GM12878 (cell line): ENCODE data around the gene NOD2. TPM values are rescaled to one million over a fixed set of nuclear protein-coding genes. Genes with fewer than 3 reads are reported as not detected.

Experiments used
- ATAC-seq: fragments of 200-7000 bp; cut with Tn5 transposase; 3 replicates; pipeline ENCODE4 v1.9.1; 2020; ENCODE audit warnings: mild to moderate bottlenecking, moderate library complexity
- BruUV-seq: library from RNA; stranded (reverse); fragments of 400-500 nt; replicated peaks from 2 replicates; lab custom pipeline; 2021; lab: Mats Ljungman, UMichigan
- CTCF ChIA-PET: fragments of 300-600 bp; sonication (Branson Sonifier 250); formaldehyde crosslinking; extraction: SDS; loops from one replicate; lab custom pipeline; 2021; ENCODE audit warnings: inconsistent platforms; lab: Yijun Ruan, JAX
- POLR2A ChIA-PET: fragments of 350-600 bp; formaldehyde crosslinking; extraction: SDS; loops from one replicate; lab custom pipeline; 2021; ENCODE audit warnings: inconsistent platforms; lab: Charles Lee
- RAD21 ChIA-PET: fragments of 300-600 bp; sonication (Branson Sonifier 250); formaldehyde crosslinking; loops from one replicate; lab custom pipeline; 2023; ENCODE audit warnings: antibody characterized with exemption; ENCODE audit not compliant: unreplicated experiment; lab: Charles Lee
- SMC1A ChIA-PET: fragments of 300-600 bp; sonication (Branson Sonifier 250); formaldehyde crosslinking; loops from one replicate; lab custom pipeline; 2023; ENCODE audit not compliant: unreplicated experiment, uncharacterized antibody; lab: Charles Lee
- DNase-seq: peaks from one replicate; pipeline ENCODE4 v3.0.0-alpha.2; 2011; ENCODE audit warnings: low read depth, low spot score
- FAIRE-seq: peaks from 3 replicates; lab custom pipeline; 2011; peaks lifted over from hg19 to GRCh38; lab: Jason Lieb, UNC
- H2AFZ ChIP-seq: 2 replicates; pipeline ENCODE4 v1.6.0; 2011; ENCODE audit warnings: low read depth, low read length, control low read depth; ENCODE audit not compliant: control insufficient read depth
- H3K27ac ChIP-seq: 2 replicates; pipeline ENCODE4 v1.5.1; 2011; ENCODE audit warnings: control low read depth; ENCODE audit not compliant: control insufficient read depth, insufficient read depth
- H3K27me3 ChIP-seq, 2 experiments: replicated peaks in 1 of 2; 2 replicates each; pipeline versions ENCODE4 v1.6.0 to v1.6.1; 2011; ENCODE audit warnings: low read length in 1 of 2; ENCODE audit not compliant: control insufficient read depth in 2 of 2, insufficient read depth in 2 of 2
- H3K36me3 ChIP-seq, 2 experiments: 2 replicates each; pipeline ENCODE4 v1.5.1; 2011; ENCODE audit warnings: low read length in 1 of 2; ENCODE audit not compliant: control insufficient read depth in 2 of 2, insufficient read depth in 2 of 2
- H3K4me1 ChIP-seq: 2 replicates; pipeline ENCODE4 v1.6.1; 2011; ENCODE audit warnings: mild to moderate bottlenecking, low read length, moderate library complexity, mixed read lengths; ENCODE audit not compliant: control insufficient read depth, insufficient read depth
- H3K4me2 ChIP-seq: 2 replicates; pipeline ENCODE4 v1.6.0; 2011; ENCODE audit warnings: control low read depth; ENCODE audit not compliant: control insufficient read depth, insufficient read depth
- H3K4me3 ChIP-seq: fragments of 200-600 bp; sonication (generic); 2 replicates; pipeline ENCODE4 v1.5.1; 2016
- H3K79me2 ChIP-seq: 2 replicates; pipeline ENCODE4 v1.6.0; 2011; ENCODE audit warnings: low read length; ENCODE audit not compliant: control insufficient read depth, insufficient read depth
- H3K9ac ChIP-seq: 2 replicates; pipeline ENCODE4 v1.8.0; 2011; ENCODE audit warnings: low read length, control low read depth, mixed read lengths; ENCODE audit not compliant: control insufficient read depth, insufficient read depth
- H3K9me3 ChIP-seq: replicated peaks from 3 replicates; pipeline ENCODE4 v1.5.1; 2011; ENCODE audit warnings: mild to moderate bottlenecking, low read length; ENCODE audit not compliant: control insufficient read depth, insufficient read depth
- H4K20me1 ChIP-seq: 2 replicates; pipeline ENCODE4 v1.6.0; 2011; ENCODE audit not compliant: control insufficient read depth, insufficient read depth
- ASH2L ChIP-seq: fragments of 300-600, 200-600 bp; sonication (generic); IDR thresholded peaks from 2 replicates; pipeline ENCODE4 v1.6.1; 2017; ENCODE audit warnings: low read depth, mild to moderate bottlenecking, borderline replicate concordance
- EZH2 ChIP-seq: IDR thresholded peaks from 2 replicates; pipeline ENCODE4 v1.6.1; 2012; ENCODE audit warnings: low read depth, mild to moderate bottlenecking, control low read depth, inconsistent platforms, low read length, borderline replicate concordance; ENCODE audit not compliant: control insufficient read depth
- IRF4 ChIP-seq: IDR thresholded peaks from 2 replicates; pipeline ENCODE4 v1.6.1; 2011; ENCODE audit warnings: low read depth, low read length
- MXI1 ChIP-seq: fragments of 150-350 bp; IDR thresholded peaks from 2 replicates; pipeline ENCODE4 v1.6.1; 2011; ENCODE audit warnings: low read depth, mild to moderate bottlenecking, inconsistent platforms, low read length, improper control_type of control experiment
- NBN ChIP-seq: fragments of 450-650 bp; IDR thresholded peaks from 2 replicates; pipeline ENCODE4 v1.6.1; 2016
- PKNOX1 ChIP-seq: fragments of 450-650 bp; IDR thresholded peaks from 2 replicates; pipeline ENCODE4 v1.6.1; 2016; ENCODE audit warnings: mild to moderate bottlenecking
- RAD21 ChIP-seq: IDR thresholded peaks from 2 replicates; pipeline ENCODE4 v1.6.1; 2011; ENCODE audit warnings: mild to moderate bottlenecking, low read depth, low read length, moderate library complexity; ENCODE audit not compliant: insufficient read depth
- SIX5 ChIP-seq: IDR thresholded peaks from 2 replicates; pipeline ENCODE4 v1.6.1; 2011; ENCODE audit warnings: mild to moderate bottlenecking, low read depth, low read length, moderate library complexity; ENCODE audit not compliant: severe bottlenecking
- SMAD1 ChIP-seq: fragments of 450-650 bp; IDR thresholded peaks from 2 replicates; pipeline ENCODE4 v1.6.1; 2018; ENCODE audit warnings: mild to moderate bottlenecking, low read depth; ENCODE audit not compliant: partially characterized antibody
- SMARCA5 ChIP-seq: fragments of 450-650 bp; IDR thresholded peaks from 2 replicates; pipeline ENCODE4 v1.6.1; 2017; ENCODE audit warnings: mild to moderate bottlenecking
- SUPT20H ChIP-seq: IDR thresholded peaks from 2 replicates; pipeline ENCODE4 v1.6.1; 2011; ENCODE audit warnings: low read depth, mild to moderate bottlenecking, low read length, moderate library complexity, borderline replicate concordance; ENCODE audit not compliant: control insufficient read depth
- TBL1XR1 ChIP-seq: IDR thresholded peaks from 2 replicates; pipeline ENCODE4 v1.6.1; 2012; ENCODE audit warnings: low read depth, low read length, improper control_type of control experiment
- YBX1 ChIP-seq: fragments of 450-650 bp; IDR thresholded peaks from 2 replicates; pipeline ENCODE4 v1.6.1; 2016; ENCODE audit warnings: antibody characterized with exemption
- ZBED1 ChIP-seq: IDR thresholded peaks from 2 replicates; pipeline ENCODE4 v1.6.1; 2016; ENCODE audit warnings: borderline replicate concordance
- ZNF274 ChIP-seq: IDR thresholded peaks from one replicate; pipeline ENCODE4 v1.8.0; 2011; ENCODE audit not compliant: insufficient read length, insufficient read depth
- WGBS: methylation state at CpG from one replicate; pipeline ENCODE4 v1.1.6; 2016; ENCODE audit warnings: low lambda C conversion rate; ENCODE audit not compliant: insufficient replicate concordance, insufficient coverage; ENCODE audit errors: missing lambda C conversion rate; 5-methylcytosine and 5-hydroxymethylcytosine counted together
- in situ Hi-C: fragments of 300-500 bp; cut with MboI; formaldehyde crosslinking; loops from 9 replicates; pipeline ENCODE4 v1.14.3; 2018; ENCODE audit warnings: mixed read lengths
- intact Hi-C: fragments of 100-400 bp; cut with micrococcal nuclease; formaldehyde crosslinking; loops from one replicate; pipeline ENCODE4 v1.14.2; 2022; ENCODE audit not compliant: unreplicated experiment
- polyA plus RNA-seq, 11 experiments: library from polyadenylated mRNA; depleted of rRNA in 4 of 11; unstranded in 6 of 11; stranded (reverse) in 5 of 11; fragments of >200 nt; fragmentation: Nextera tagmentation in 4 of 11; fragmentation: Illumina TruSeq in 1 of 11; extraction: Ambion mirVana in 4 of 11; extraction: Trizol in 1 of 11; gene quantifications; 1 replicate in 1 of 11; 2 replicates in 10 of 11; pipeline versions ENCODE4 v1.2.1 to v1.2.3, GENCODE V29; 2011 to 2016; ENCODE audit warnings: inconsistent platforms in 2 of 11, missing spikeins in 2 of 11, low read depth in 1 of 11
- total RNA-seq, 4 experiments: library from RNA; depleted of rRNA in 3 of 4; stranded (reverse); fragments of >200 nt in 3 of 4; fragmentation: Illumina TruSeq in 1 of 4; extraction: Trizol in 1 of 4; gene quantifications; 2 replicates each; pipeline versions ENCODE4 v1.2.1 to v1.2.3, GENCODE V29; 2013 to 2021
- TF ChIP-seq, protein P1 (sequence below): fragments of 450-650 bp; formaldehyde crosslinking; IDR thresholded peaks from 2 replicates; pipeline ENCODE4 v1.5.0; 2022; ENCODE audit warnings: mild to moderate bottlenecking, missing genetic modification characterization

NOD2 gene
- total and polyA plus RNA-seq, 10 of the 15 experiments (the other 5 are each of a cell fraction or from before 2014, with no cell fraction given): 1.0 to 18.6 (median 6.7) TPM

DNA sequence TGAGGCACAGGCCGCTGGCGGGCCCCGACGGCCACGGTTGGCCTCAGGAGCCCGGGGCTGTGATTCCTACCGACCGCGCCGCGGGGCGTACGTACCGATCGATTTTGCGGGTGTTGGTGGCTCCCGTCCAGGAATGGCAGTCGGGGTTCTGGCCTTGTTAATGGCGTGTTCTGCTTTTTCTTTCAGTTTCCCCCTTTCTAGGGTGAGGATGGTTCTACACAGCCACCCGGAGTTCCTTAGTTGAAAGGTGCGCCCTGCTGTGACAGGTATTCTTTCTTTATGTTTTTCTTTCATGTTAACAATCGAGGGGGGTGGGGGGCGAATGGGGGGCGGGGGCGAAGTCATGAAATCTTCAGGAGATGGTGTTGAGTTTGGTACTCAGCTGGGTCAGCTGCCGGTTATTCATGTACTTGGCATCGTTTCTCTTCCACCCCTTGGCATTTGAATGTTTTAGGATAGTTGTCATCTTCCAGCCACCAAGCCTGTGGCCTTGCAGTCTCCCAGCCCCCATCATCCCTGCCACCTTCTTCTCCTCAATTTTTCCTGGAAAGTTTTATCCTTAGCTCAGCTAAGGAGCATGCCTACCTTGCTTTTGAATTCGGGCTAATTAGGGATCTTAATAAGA lies 49.3 kb downstream of the NOD2 start (continued):
- peak; percentile 29; the same call in 1 of the 2 replicates for TF ChIP-seq PKNOX1
- 0 out of 2 replicates have a peak, but pooled peaks have one; percentile 18 for TF ChIP-seq NBN
- TF ChIP-seq ZBED1: no peak
- peak; percentile 18; the same call in 1 of the 2 replicates for TF ChIP-seq RAD21
- no peak for TF ChIP-seq SUPT20H
- no peak for TF ChIP-seq TBL1XR1
- TF ChIP-seq ASH2L: no peak
- peak; percentile 34; the same call in 1 of the 2 replicates for TF ChIP-seq MXI1
- TF ChIP-seq, all 136 proteins: peak for 14

DNA sequence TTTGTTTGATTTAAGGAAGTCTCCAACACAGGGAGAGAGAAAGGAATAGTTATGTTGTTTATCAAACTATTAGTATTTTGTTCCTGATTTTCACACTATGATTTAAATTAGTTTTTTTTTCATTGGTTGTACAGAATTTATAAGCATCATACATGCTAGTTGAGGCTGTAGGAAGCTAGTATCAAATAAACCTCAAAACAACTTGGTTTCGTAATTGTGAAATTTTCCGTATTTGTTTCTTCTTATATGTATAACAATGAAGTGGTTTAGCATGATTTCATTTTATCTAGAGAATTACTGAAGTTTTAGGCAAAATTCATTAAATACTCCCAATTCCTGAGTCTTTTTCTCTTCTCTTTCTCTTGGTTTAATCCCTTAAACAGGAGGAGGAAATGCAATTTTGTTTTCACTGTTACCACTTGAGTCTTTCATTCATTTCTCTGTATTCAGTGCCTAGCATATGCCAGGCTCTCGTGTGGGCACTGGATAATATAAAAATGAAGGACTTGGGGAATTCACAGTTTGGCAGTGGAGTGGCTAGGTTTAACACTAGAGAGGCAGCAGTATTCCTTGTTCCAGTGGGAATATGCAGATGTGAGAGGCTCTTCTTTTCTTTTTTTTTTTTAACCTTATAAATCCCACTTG lies 50.3 kb downstream of the NOD2 start:
- Histone ChIP-seq H3K79me2 (peaks cover 63% of the 10 kb centered on the region), H3K27me3 (no peaks in the 10 kb centered on the region), H3K27ac (peak overlapping the region; percentile 57), H3K4me3 (peak overlapping the region; percentile 84), H3K4me2 (peak overlapping the region; percentile 46), H2AFZ (no peak overlapping the region), H3K4me1 (peaks cover 24% of the 10 kb centered on the region), H4K20me1 (no peaks in the 10 kb centered on the region), H3K9me3 (no peaks in the 10 kb centered on the region), H3K36me3 (no peaks in the 10 kb centered on the region), H3K9ac (peak overlapping the region; percentile 97)
- ATAC-seq (no peak), DNase-seq (no peak), FAIRE-seq (no peak)
- intact Hi-C loops (loop anchor here (2.0 to 10.0 kb wide), 2 partner anchors 45 to 589 kb away; partner anchors contain the start of gene TENT4B), in situ Hi-C loops (no loop called here)
- ChIA-PET RAD21 (interaction anchor here (0.8 to 13.0 kb wide), 11 partner anchors 7 to 719 kb away, joined by 3 to 578 read pairs (median 5); partner anchors contain the start of genes CNEP1R1, NOD2 and SNX20), POLR2A (interaction anchor here (1.4 to 7.2 kb wide), 8 partner anchors 8 to 469 kb away, joined by 4 to 104 read pairs (median 15); partner anchors contain the start of genes NOD2 and SNX20), CTCF (interaction anchor here (0.6 to 15.3 kb wide), 15 partner anchors 7 to 390 kb away, joined by 3 to 636 read pairs (median 4); partner anchors contain the start of gene SNX20), SMC1A (interaction anchor here (1.0 to 19.1 kb wide), 12 partner anchors 9 to 68 kb away, joined by 3 to 600 read pairs (median 8); partner anchors contain the start of genes NOD2 and SNX20)
- TF ChIP-seq ZNF274 (no peak), SIX5 (no peak), SMARCA5 (no peak), SMAD1 (no peak), YBX1 (no peak), IRF4 (no peak), EZH2 (no peak)
- TF ChIP-seq, protein P1, sequence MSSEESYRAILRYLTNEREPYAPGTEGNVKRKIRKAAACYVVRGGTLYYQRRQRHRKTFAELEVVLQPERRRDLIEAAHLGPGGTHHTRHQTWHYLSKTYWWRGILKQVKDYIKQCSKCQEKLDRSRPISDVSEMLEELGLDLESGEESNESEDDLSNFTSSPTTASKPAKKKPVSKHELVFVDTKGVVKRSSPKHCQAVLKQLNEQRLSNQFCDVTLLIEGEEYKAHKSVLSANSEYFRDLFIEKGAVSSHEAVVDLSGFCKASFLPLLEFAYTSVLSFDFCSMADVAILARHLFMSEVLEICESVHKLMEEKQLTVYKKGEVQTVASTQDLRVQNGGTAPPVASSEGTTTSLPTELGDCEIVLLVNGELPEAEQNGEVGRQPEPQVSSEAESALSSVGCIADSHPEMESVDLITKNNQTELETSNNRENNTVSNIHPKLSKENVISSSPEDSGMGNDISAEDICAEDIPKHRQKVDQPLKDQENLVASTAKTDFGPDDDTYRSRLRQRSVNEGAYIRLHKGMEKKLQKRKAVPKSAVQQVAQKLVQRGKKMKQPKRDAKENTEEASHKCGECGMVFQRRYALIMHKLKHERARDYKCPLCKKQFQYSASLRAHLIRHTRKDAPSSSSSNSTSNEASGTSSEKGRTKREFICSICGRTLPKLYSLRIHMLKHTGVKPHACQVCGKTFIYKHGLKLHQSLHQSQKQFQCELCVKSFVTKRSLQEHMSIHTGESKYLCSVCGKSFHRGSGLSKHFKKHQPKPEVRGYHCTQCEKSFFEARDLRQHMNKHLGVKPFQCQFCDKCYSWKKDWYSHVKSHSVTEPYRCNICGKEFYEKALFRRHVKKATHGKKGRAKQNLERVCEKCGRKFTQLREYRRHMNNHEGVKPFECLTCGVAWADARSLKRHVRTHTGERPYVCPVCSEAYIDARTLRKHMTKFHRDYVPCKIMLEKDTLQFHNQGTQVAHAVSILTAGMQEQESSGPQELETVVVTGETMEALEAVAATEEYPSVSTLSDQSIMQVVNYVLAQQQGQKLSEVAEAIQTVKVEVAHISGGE (CRISPR knock-in tag): no peak
- BruUV-seq: no TSS peak
- 4% methylated on average over 3 of the region's 3 CpGs for WGBS
